Measurements from ENCODE around the gene CEP83.
A peak's percentile ranks its signal among the peaks of the same experiment; 100 is the strongest.

The CEP83 gene

GRCh38 chr12:94305130-94305957, 154.3 kb downstream of the CEP83 start:
- DNase-seq (ENCODE audit: low read depth in 2 of 2) = peak; percentile 18 to 19

- DNase-seq (ENCODE audit: low read depth in 2 of 2) = no peak
Measured at GRCh38 chr12:94304566-94305061, 155.1 kb downstream of the CEP83 start.

- no peak for DNase-seq (ENCODE audit: low read depth in 2 of 2)
Measured at GRCh38 chr12:94304012-94304411, 155.7 kb downstream of the CEP83 start.

- no peak for DNase-seq (ENCODE audit: low read depth in 2 of 2)
Measured at GRCh38 chr12:94299846-94300245, 159.8 kb downstream of the CEP83 start.

- no peak for DNase-seq (ENCODE audit: low read depth in 2 of 2)
Measured at GRCh38 chr12:94297876-94298505, 161.7 kb downstream of the CEP83 start.

GRCh38 chr12:94297096-94297699, 162.5 kb downstream of the CEP83 start:
- no peak for DNase-seq (ENCODE audit: low read depth in 2 of 2)

- no peak for DNase-seq (ENCODE audit: low read depth in 2 of 2)
Measured at GRCh38 chr12:94290353-94290752, 169.3 kb downstream of the CEP83 start.

- no peak for DNase-seq (ENCODE audit: low read depth in 2 of 2)
Measured at GRCh38 chr12:94289461-94290312, 170.0 kb downstream of the CEP83 start.

- no peak for DNase-seq (ENCODE audit: low read depth in 2 of 2)
Measured at GRCh38 chr12:94287245-94287628, 172.4 kb downstream of the CEP83 start.

- DNase-seq (ENCODE audit: low read depth in 2 of 2) = no peak
Measured at GRCh38 chr12:94286583-94287244, 173.0 kb downstream of the CEP83 start.

GRCh38 chr12:94285943-94286582, 173.6 kb downstream of the CEP83 start:
- DNase-seq (ENCODE audit: low read depth in 2 of 2) = no peak

- DNase-seq (ENCODE audit: low read depth in 2 of 2) = no peak
Measured at GRCh38 chr12:94284859-94285258, 174.8 kb downstream of the CEP83 start.

GRCh38 chr12:94284046-94284445, 175.6 kb downstream of the CEP83 start:
- no peak for DNase-seq (ENCODE audit: low read depth in 2 of 2)

GRCh38 chr12:94282675-94283074, 177.0 kb downstream of the CEP83 start:
- DNase-seq (ENCODE audit: low read depth in 2 of 2) = no peak

GRCh38 chr12:94280063-94280462, 179.6 kb downstream of the CEP83 start:
- no peak for DNase-seq (ENCODE audit: low read depth in 2 of 2)

GRCh38 chr12:94277426-94278000, 182.2 kb downstream of the CEP83 start:
- DNase-seq (ENCODE audit: low read depth in 2 of 2) = no peak

- no peak for DNase-seq (ENCODE audit: low read depth in 2 of 2)
Measured at GRCh38 chr12:94276725-94277124, 182.9 kb downstream of the CEP83 start.

GRCh38 chr12:94273272-94273671, 186.4 kb downstream of the CEP83 start:
- DNase-seq (ENCODE audit: low read depth in 2 of 2) = no peak

GRCh38 chr12:94272280-94272679, 187.4 kb downstream of the CEP83 start:
- no peak for DNase-seq (ENCODE audit: low read depth in 2 of 2)

- DNase-seq (ENCODE audit: low read depth in 2 of 2) = no peak
Measured at GRCh38 chr12:94271351-94271750, 188.3 kb downstream of the CEP83 start.
